ENCODE data around the gene ALOX15.
"Not testable (repeated sequence)": the region's sequence is repeated elsewhere in the genome, so short reads cannot be mapped to it uniquely, and the experiment has no call there.

- not testable (repeated sequence) for TF ChIP-seq POLR2A (IDR thresholded peaks at IDR 0.05; ENCODE audit: low read depth, low read length); POLR2AphosphoS5 (IDR thresholded peaks at IDR 0.05; ENCODE audit: low read depth, low read length); TAF1 (IDR thresholded peaks at IDR 0.05; ENCODE audit: borderline replicate concordance, low read depth, low read length)
Measured at GRCh38 chr17:4683739-4684138, 42.3 kb upstream of the ALOX15 start.
